ENCODE results near the gene COPZ1. TPM values are rescaled to one million over a fixed set of nuclear protein-coding genes. Genes with fewer than 3 reads are reported as not detected.

COPZ1 gene
- total and polyA plus RNA-seq, 4 donors: 54.1 to 72.1 (median 67.2) TPM

DNA sequence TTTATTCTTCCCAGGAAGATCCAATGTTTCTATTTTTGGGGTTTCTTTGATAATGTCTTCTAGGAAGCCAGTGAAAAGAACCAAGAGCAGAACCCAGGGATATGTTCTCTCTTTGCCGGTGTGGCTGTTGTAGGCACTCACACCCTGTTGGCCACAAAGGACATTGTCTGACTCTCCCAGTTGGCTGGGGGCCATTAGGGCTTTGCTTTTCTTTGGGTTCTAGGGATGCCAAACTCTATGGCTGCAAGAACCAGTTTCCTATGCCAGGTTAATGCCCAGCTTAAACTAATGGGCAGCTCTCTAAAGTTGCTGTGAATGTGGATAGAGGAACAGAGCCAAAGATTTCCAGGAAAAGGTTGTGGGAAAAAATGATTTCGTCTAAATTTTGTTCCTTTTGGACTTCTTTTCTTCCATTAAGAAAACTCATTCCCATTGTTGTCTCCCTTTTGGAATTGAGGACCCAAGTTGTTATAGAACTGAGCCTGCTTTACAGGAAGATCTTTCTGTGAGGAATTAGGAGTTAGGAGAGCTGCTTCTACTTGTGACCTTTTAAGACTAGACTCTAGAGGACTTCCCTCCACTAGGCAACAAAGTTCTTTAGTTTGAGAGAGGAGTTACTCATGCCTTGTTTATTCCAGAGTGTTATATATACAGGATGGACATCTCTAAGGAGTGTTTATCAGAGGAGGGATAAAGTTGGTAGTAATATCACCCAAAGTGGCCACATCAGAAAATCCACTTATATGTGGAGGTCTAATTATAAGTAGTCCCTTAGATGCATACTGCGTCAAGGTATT is 13.1 kb downstream of the COPZ1 start:
- Histone ChIP-seq H3K4me3 (ENCODE audit: low read length in 2 of 2) (no peak overlapping the region), H3K27me3 (ENCODE audit: control insufficient read depth in 1 of 2, insufficient read depth in 2 of 2, low read length in 1 of 2) (no peaks in the 10 kb centered on the region), H3K36me3 (ENCODE audit: control insufficient read depth in 1 of 2, insufficient read depth in 2 of 2, low read length in 1 of 2) (peaks cover 2 to 5% of the 10 kb centered on the region in 2 donors), H3K27ac (ENCODE audit: low read depth in 1 of 2, low read length in 2 of 2) (peak overlapping the region in 1 of 2 donors; percentile 41), H3K4me1 (ENCODE audit: control insufficient read depth in 1 of 2, insufficient read depth in 2 of 2, low read length in 2 of 2) (peaks cover 2 to 4% of the 10 kb centered on the region in 2 donors), H3K9me3 (ENCODE audit: control insufficient read depth, low read length) (no peaks in the 10 kb centered on the region)
- ATAC-seq (ENCODE audit: low FRiP score) (peak; percentile 54), DNase-seq (peak in 1 of 2 donors; percentile 75)
- WGBS, 2 donors: 6 to 14% methylated on average over 3 of the region's 3 CpGs
- intact Hi-C loops (cut with DNase I): loop anchor here in 1 of 2 donors (2.0 kb wide), 1 partner anchor 21 kb away; no protein-coding TSS in a partner anchor

DNA sequence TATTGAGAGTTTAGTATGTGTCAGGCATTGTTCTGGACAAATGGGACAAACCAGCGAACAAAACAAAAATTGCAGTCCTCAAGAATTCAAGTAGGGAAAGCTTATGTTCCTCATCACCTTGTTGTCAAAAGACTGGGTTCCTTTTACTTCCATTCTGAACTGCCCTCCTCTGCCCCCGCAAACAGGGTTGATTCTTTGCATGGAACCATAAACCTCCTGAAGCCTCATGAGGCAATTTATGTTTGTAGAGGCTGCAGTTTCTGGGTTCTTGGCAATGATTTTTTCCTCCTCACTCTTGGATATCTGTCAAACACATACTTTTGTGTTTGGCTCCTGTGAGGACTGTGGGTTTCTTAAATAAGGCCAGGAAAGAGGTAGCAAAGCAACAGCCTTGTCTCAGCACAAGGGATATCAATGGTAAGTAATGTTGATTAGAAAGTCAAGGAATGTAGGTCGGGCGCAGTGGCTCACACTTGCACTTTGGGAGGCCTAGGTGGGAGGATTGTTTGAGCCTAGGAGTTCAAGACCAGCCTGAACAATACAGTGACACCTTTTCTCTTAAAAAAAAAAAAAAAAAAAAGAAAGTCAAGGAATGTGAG is 13.9 kb downstream of the COPZ1 start:
- DNase-seq: no peak
- Histone ChIP-seq H3K4me3 (ENCODE audit: low read length in 2 of 2) (no peak overlapping the region), H3K36me3 (ENCODE audit: control insufficient read depth in 1 of 2, insufficient read depth in 2 of 2, low read length in 1 of 2) (peaks cover 4 to 10% of the 10 kb centered on the region in 2 donors), H3K27ac (ENCODE audit: low read depth in 1 of 2, low read length in 2 of 2) (no peak overlapping the region), H3K9me3 (ENCODE audit: control insufficient read depth, low read length) (no peaks in the 10 kb centered on the region), H3K27me3 (ENCODE audit: control insufficient read depth in 1 of 2, insufficient read depth in 2 of 2, low read length in 1 of 2) (no peaks in the 10 kb centered on the region), H3K4me1 (ENCODE audit: control insufficient read depth in 1 of 2, insufficient read depth in 2 of 2, low read length in 2 of 2) (peaks cover 2 to 4% of the 10 kb centered on the region in 2 donors)
- no peak for ATAC-seq (ENCODE audit: low FRiP score)
- intact Hi-C loops (cut with DNase I): no loop called here
- 6 to 11% methylated on average over 4 of the region's 4 CpGs for WGBS, 2 donors

DNA sequence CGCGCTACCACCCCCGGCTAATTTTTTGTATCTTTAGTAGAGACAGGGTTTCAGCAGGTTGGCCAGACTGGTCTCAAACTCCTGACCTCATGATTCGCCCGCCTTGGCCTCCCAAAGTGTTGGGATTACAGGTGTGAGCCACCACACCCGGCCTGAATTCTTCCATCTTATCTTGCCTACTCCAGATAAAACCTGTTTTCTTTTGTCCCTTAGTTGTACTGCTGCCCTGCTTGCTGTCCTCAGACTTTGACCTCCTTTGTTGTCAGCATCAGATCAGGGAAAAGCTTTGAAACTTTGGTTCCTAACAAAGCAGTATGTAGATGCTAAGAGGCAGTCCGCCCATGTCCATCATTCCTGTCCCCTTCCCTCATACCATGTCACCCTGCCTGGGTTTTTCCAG is 15.9 kb downstream of the COPZ1 start:
- H3K4me1 ChIP-seq (ENCODE audit: control insufficient read depth in 1 of 2, insufficient read depth in 2 of 2, low read length in 2 of 2): peaks cover 2 to 4% of the 10 kb centered on the region in 2 donors
- H3K27me3 ChIP-seq (ENCODE audit: control insufficient read depth in 1 of 2, insufficient read depth in 2 of 2, low read length in 1 of 2): no peaks in the 10 kb centered on the region
- 78 to 87% methylated on average over 7 of the region's 7 CpGs for WGBS, 2 donors
- no peak overlapping the region for H3K27ac ChIP-seq (ENCODE audit: low read depth in 1 of 2, low read length in 2 of 2)
- H3K4me3 ChIP-seq (ENCODE audit: low read length in 2 of 2): no peak overlapping the region
- no peaks in the 10 kb centered on the region for H3K9me3 ChIP-seq (ENCODE audit: control insufficient read depth, low read length)
- intact Hi-C loops (cut with DNase I): no loop called here
- no peak for DNase-seq
- no peak for ATAC-seq (ENCODE audit: low FRiP score)
- H3K36me3 ChIP-seq (ENCODE audit: control insufficient read depth in 1 of 2, insufficient read depth in 2 of 2, low read length in 1 of 2): peaks cover 4 to 13% of the 10 kb centered on the region in 2 donors

DNA sequence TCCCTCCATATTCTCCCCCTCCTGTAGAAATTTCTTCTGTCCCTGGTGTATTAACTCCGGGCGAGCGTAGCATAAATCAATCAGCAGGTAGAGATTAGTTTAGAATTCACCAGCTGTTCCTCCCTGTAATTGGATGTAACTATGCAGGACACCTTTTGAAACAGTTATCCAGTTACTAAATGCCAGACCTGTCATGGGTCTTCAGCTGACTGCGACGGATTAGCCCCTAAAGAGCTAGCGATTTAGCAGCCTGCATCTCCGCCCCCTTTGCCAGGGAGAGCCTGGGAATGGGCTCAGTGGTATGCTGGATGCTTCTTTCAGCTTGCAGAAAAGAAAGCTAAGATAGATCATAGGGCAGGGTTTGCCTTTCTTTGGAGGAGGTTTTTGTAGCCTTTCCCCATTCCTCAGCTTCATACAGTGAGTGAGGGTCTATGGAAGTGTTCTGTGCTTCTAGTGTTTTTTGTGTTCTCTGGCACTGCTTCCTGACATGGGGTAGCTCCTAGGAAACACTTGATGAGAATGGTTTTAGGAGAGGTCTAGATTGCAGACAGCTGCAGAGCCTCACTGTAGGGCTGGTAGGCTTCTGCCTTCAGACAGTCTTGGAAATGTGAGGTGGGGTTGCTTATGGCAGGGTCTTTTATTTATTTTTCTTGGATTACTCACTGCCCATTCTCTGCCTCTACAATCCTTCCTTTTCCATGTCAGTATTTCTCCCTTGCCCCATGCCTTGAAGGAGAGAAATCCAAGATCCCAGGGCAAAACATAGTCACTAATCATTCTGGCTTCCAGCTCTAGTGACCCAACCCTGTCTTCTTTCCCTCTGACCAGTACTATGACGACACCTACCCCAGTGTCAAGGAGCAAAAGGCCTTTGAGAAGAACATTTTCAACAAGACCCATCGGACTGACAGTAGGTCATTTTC is 16.7 kb downstream of the COPZ1 start:
- no peak overlapping the region for H3K4me3 ChIP-seq (ENCODE audit: low read length in 2 of 2)
- no peaks in the 10 kb centered on the region for H3K27me3 ChIP-seq (ENCODE audit: control insufficient read depth in 1 of 2, insufficient read depth in 2 of 2, low read length in 1 of 2)
- DNase-seq (no peak), ATAC-seq (ENCODE audit: low FRiP score) (no peak)
- intact Hi-C loops (cut with DNase I): no loop called here
- H3K36me3 ChIP-seq (ENCODE audit: control insufficient read depth in 1 of 2, insufficient read depth in 2 of 2, low read length in 1 of 2): peaks cover 4 to 13% of the 10 kb centered on the region in 2 donors
- no peak overlapping the region for H3K27ac ChIP-seq (ENCODE audit: low read depth in 1 of 2, low read length in 2 of 2)
- H3K4me1 ChIP-seq (ENCODE audit: control insufficient read depth in 1 of 2, insufficient read depth in 2 of 2, low read length in 2 of 2): peaks cover 2 to 4% of the 10 kb centered on the region in 2 donors
- 69 to 75% methylated on average over 9 of the region's 9 CpGs for WGBS, 2 donors
- H3K9me3 ChIP-seq (ENCODE audit: control insufficient read depth, low read length): no peaks in the 10 kb centered on the region

GRCh38 chr12:54349036-54349435 is 24.1 kb downstream of the COPZ1 start:
- intact Hi-C loops (cut with DNase I): no loop called here
- ATAC-seq (ENCODE audit: low FRiP score) (no peak), DNase-seq (no peak)
- no peaks in the 10 kb centered on the region for H3K9me3 ChIP-seq (ENCODE audit: control insufficient read depth, low read length)
- peaks cover 8 to 10% of the 10 kb centered on the region in 2 donors for H3K36me3 ChIP-seq (ENCODE audit: control insufficient read depth in 1 of 2, insufficient read depth in 2 of 2, low read length in 1 of 2)
- H3K4me3 ChIP-seq (ENCODE audit: low read length in 2 of 2): no peak overlapping the region
- 80 to 84% methylated on average over 4 of the region's 4 CpGs for WGBS, 2 donors
- H3K4me1 ChIP-seq (ENCODE audit: control insufficient read depth in 1 of 2, insufficient read depth in 2 of 2, low read length in 2 of 2): no peaks in the 10 kb centered on the region
- H3K27me3 ChIP-seq (ENCODE audit: control insufficient read depth in 1 of 2, insufficient read depth in 2 of 2, low read length in 1 of 2): no peaks in the 10 kb centered on the region
- H3K27ac ChIP-seq (ENCODE audit: low read depth in 1 of 2, low read length in 2 of 2): no peak overlapping the region

DNA sequence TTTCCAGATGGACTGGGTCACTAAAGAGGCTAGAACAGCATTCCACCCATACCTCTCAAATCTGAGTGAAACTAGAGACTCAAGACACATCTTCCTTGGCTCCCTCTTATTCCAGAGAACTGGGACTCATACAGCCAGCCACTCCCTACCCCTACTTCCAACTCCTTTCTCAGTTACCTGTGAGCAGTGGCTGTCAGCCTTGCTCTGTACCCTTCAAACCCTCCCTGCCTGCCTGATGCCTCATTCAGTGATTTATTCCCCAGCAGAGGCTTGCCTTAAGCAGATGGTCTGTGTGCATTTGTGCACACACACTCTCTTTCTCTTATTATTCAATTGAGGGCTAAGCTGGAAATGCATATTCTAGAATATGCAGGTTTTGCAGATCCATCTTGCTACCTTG is 24.7 kb downstream of the COPZ1 start:
- H3K27me3 ChIP-seq (ENCODE audit: control insufficient read depth in 1 of 2, insufficient read depth in 2 of 2, low read length in 1 of 2): no peaks in the 10 kb centered on the region
- H3K36me3 ChIP-seq (ENCODE audit: control insufficient read depth in 1 of 2, insufficient read depth in 2 of 2, low read length in 1 of 2): peaks cover 8 to 10% of the 10 kb centered on the region in 2 donors
- H3K9me3 ChIP-seq (ENCODE audit: control insufficient read depth, low read length): no peaks in the 10 kb centered on the region
- intact Hi-C loops (cut with DNase I): no loop called here
- H3K27ac ChIP-seq (ENCODE audit: low read depth in 1 of 2, low read length in 2 of 2): no peak overlapping the region
- no peak for DNase-seq
- H3K4me1 ChIP-seq (ENCODE audit: control insufficient read depth in 1 of 2, insufficient read depth in 2 of 2, low read length in 2 of 2): no peaks in the 10 kb centered on the region
- no peak overlapping the region for H3K4me3 ChIP-seq (ENCODE audit: low read length in 2 of 2)
- ATAC-seq (ENCODE audit: low FRiP score): no peak

DNA sequence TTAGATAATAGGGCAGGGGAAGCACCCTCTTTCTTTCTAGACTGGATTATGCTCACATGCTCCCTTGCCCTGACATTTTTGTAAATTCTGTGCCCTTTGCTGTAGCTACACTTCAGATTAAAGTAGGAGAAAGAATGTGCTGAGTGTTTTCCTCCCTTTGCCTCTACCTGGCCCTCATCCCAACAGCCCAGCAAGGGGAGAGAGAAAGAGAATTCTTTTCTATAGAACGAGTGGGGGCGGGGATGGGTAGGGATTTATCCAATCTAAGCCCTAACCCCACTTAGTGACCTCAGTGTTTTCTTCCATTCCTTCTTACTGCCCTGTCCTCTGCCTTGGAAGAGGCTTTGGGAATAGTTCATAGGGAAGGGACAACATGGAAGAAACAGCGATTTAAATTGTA is 25.8 kb downstream of the COPZ1 start:
- 54 to 62% methylated on average over 3 of the region's 3 CpGs for WGBS, 2 donors
- ATAC-seq (ENCODE audit: low FRiP score): no peak
- no peak for DNase-seq
- no peak overlapping the region for H3K4me3 ChIP-seq (ENCODE audit: low read length in 2 of 2)
- H3K36me3 ChIP-seq (ENCODE audit: control insufficient read depth in 1 of 2, insufficient read depth in 2 of 2, low read length in 1 of 2): peaks cover 5 to 10% of the 10 kb centered on the region in 2 donors
- H3K27me3 ChIP-seq (ENCODE audit: control insufficient read depth in 1 of 2, insufficient read depth in 2 of 2, low read length in 1 of 2): no peaks in the 10 kb centered on the region
- no peak overlapping the region for H3K27ac ChIP-seq (ENCODE audit: low read depth in 1 of 2, low read length in 2 of 2)
- H3K9me3 ChIP-seq (ENCODE audit: control insufficient read depth, low read length): no peaks in the 10 kb centered on the region
- intact Hi-C loops (cut with DNase I): no loop called here
- H3K4me1 ChIP-seq (ENCODE audit: control insufficient read depth in 1 of 2, insufficient read depth in 2 of 2, low read length in 2 of 2): no peaks in the 10 kb centered on the region

GRCh38 chr12:54351341-54351740 is 26.4 kb downstream of the COPZ1 start:
- no peak for ATAC-seq (ENCODE audit: low FRiP score)
- no peak for DNase-seq
- intact Hi-C loops (cut with DNase I): no loop called here
- 59 to 63% methylated on average over 4 of the region's 4 CpGs for WGBS, 2 donors
- H3K27me3 ChIP-seq (ENCODE audit: control insufficient read depth in 1 of 2, insufficient read depth in 2 of 2, low read length in 1 of 2): no peaks in the 10 kb centered on the region
- H3K4me1 ChIP-seq (ENCODE audit: control insufficient read depth in 1 of 2, insufficient read depth in 2 of 2, low read length in 2 of 2): no peaks in the 10 kb centered on the region
- H3K4me3 ChIP-seq (ENCODE audit: low read length in 2 of 2): no peak overlapping the region
- peaks cover 5 to 10% of the 10 kb centered on the region in 2 donors for H3K36me3 ChIP-seq (ENCODE audit: control insufficient read depth in 1 of 2, insufficient read depth in 2 of 2, low read length in 1 of 2)
- no peaks in the 10 kb centered on the region for H3K9me3 ChIP-seq (ENCODE audit: control insufficient read depth, low read length)
- H3K27ac ChIP-seq (ENCODE audit: low read depth in 1 of 2, low read length in 2 of 2): no peak overlapping the region

Data from aorta (tissue), 5 donors.